Endothelial cell of umbilical vein (primary cell): Measurements from ENCODE around the gene TMEM200B. TPM values are rescaled to one million over a fixed set of nuclear protein-coding genes. Genes with fewer than 3 reads are reported as not detected.

Experiments used
- BruUV-seq: library from RNA; stranded (reverse); fragments of 400-500 nt; replicated peaks from 2 replicates; lab custom pipeline; 2021; lab: Mats Ljungman, UMichigan
- CTCF ChIA-PET: fragments of 300-600, 350-600 bp; sonication (Branson Sonifier 250); formaldehyde crosslinking; loops from one replicate; lab custom pipeline; 2021; ENCODE audit warnings: antibody characterized with exemption, inconsistent platforms; lab: Charles Lee
- POLR2A ChIA-PET: fragments of 300-600, 350-600 bp; sonication (Branson Sonifier 250); formaldehyde crosslinking; loops from one replicate; lab custom pipeline; 2021; ENCODE audit warnings: antibody characterized with exemption, inconsistent platforms; lab: Charles Lee
- DNase-seq: peaks from one replicate; pipeline ENCODE4 v3.0.0-alpha.2; 2011; ENCODE audit warnings: low read depth, low spot score
- FAIRE-seq: peaks from 2 replicates; lab custom pipeline; 2011; peaks lifted over from hg19 to GRCh38; lab: Jason Lieb, UNC
- H2AFZ ChIP-seq: 2 replicates; pipeline ENCODE4 v1.6.0; 2012; ENCODE audit warnings: low read depth, low read length, control low read depth, inconsistent platforms
- H3K27ac ChIP-seq: 2 replicates; pipeline ENCODE4 v1.5.1; 2011; ENCODE audit warnings: low read depth, mild to moderate bottlenecking, control low read depth, low read length, moderate library complexity; ENCODE audit not compliant: insufficient read depth
- H3K27me3 ChIP-seq, 2 experiments: 2 replicates each; pipeline versions ENCODE4 v1.6.0 to v1.6.1; 2011; ENCODE audit warnings: low read length in 2 of 2, mixed read lengths in 1 of 2; ENCODE audit not compliant: control insufficient read depth in 2 of 2, insufficient read depth in 2 of 2
- H3K36me3 ChIP-seq, 2 experiments: 2 replicates in 1 of 2; 3 replicates in 1 of 2; pipeline ENCODE4 v1.5.1; 2011; ENCODE audit warnings: low read length in 2 of 2, mild to moderate bottlenecking in 1 of 2, moderate library complexity in 1 of 2; ENCODE audit not compliant: control insufficient read depth in 2 of 2, insufficient read depth in 2 of 2; ENCODE audit errors: extremely low read depth in 1 of 2
- H3K4me1 ChIP-seq: 3 replicates; pipeline ENCODE4 v1.5.1; 2011; ENCODE audit warnings: mild to moderate bottlenecking, low read length; ENCODE audit not compliant: control insufficient read depth, insufficient read depth; ENCODE audit errors: extremely low read depth
- H3K4me2 ChIP-seq: 2 replicates; pipeline ENCODE4 v1.6.1; 2011; ENCODE audit warnings: low read length, control low read depth, mixed read lengths; ENCODE audit not compliant: insufficient read depth
- H3K4me3 ChIP-seq, 3 experiments: fragments of 200-600 bp in 1 of 3; sonication (generic), shearing (Covaris generic) in 1 of 3; replicated peaks in 1 of 3; 2 replicates each; pipeline ENCODE4 v1.5.1; 2011 to 2016; ENCODE audit warnings: control low read depth in 3 of 3, low read length in 3 of 3, mild to moderate bottlenecking in 2 of 3, inconsistent platforms in 1 of 3, low read depth in 1 of 3, moderate library complexity in 1 of 3; ENCODE audit not compliant: insufficient read depth in 1 of 3
- H3K79me2 ChIP-seq: 2 replicates; pipeline ENCODE4 v1.6.0; 2012; ENCODE audit warnings: low read length, inconsistent platforms; ENCODE audit not compliant: control insufficient read depth, insufficient read depth
- H3K9ac ChIP-seq: replicated peaks from 2 replicates; pipeline ENCODE3; 2011; ENCODE audit warnings: low read length, control low read depth; ENCODE audit not compliant: insufficient read depth; ENCODE audit errors: extremely low read depth
- H3K9me1 ChIP-seq: replicated peaks from 3 replicates; pipeline ENCODE4 v1.6.0; 2011; ENCODE audit warnings: mild to moderate bottlenecking, low read length; ENCODE audit not compliant: control insufficient read depth, insufficient read depth; ENCODE audit errors: extremely low read depth
- H3K9me3 ChIP-seq: replicated peaks from 2 replicates; pipeline ENCODE4 v1.5.1; 2012; ENCODE audit warnings: low read length, inconsistent platforms; ENCODE audit not compliant: control insufficient read depth, insufficient read depth
- H4K20me1 ChIP-seq: replicated peaks from 2 replicates; pipeline ENCODE3; 2011; ENCODE audit warnings: mild to moderate bottlenecking, low read length; ENCODE audit not compliant: control insufficient read depth, insufficient read depth; ENCODE audit errors: extremely low read depth
- EZH2 ChIP-seq: IDR thresholded peaks from 2 replicates; pipeline ENCODE4 v1.6.1; 2012; ENCODE audit warnings: borderline replicate concordance, low read depth, mild to moderate bottlenecking, moderate library complexity, low read length, inconsistent platforms; ENCODE audit not compliant: severe bottlenecking
- GATA2 ChIP-seq: IDR thresholded peaks from 2 replicates; pipeline ENCODE4 v1.7.0; 2011; ENCODE audit warnings: low read depth, mild to moderate bottlenecking, moderate library complexity, mixed read lengths, low read length; ENCODE audit not compliant: insufficient read length, insufficient read depth
- JUN ChIP-seq: IDR thresholded peaks from 2 replicates; pipeline ENCODE4 v1.6.1; 2011; ENCODE audit warnings: borderline replicate concordance, low read depth; ENCODE audit not compliant: insufficient read length, insufficient read depth
- POLR2A ChIP-seq: IDR thresholded peaks from 2 replicates; pipeline ENCODE4 v1.6.1; 2012; ENCODE audit warnings: low read depth, mild to moderate bottlenecking, control low read depth, low read length
- POLR2AphosphoS5 ChIP-seq: IDR thresholded peaks from 2 replicates; pipeline ENCODE4 v1.6.1; 2012; ENCODE audit warnings: low read depth, mild to moderate bottlenecking, control low read depth, low read length, moderate library complexity; ENCODE audit not compliant: insufficient read depth
- dilution Hi-C: fragments of 300-500 bp; cut with MboI; formaldehyde crosslinking; loops from one replicate; pipeline ENCODE4 v1.15.0; 2019; ENCODE audit warnings: low sequenced_read_pairs; ENCODE audit not compliant: extremely low pct_ligation_motif_present
- intact Hi-C: fragments of 100-400 bp; cut with micrococcal nuclease; formaldehyde crosslinking; loops from one replicate; pipeline ENCODE4 v1.10.0; 2022
- polyA plus RNA-seq, 4 experiments: library from polyadenylated mRNA; depleted of rRNA in 3 of 4; stranded (reverse) in 3 of 4; unstranded in 1 of 4; fragments of >200 nt; gene quantifications; 2 replicates each; pipeline versions ENCODE4 v1.2.1 to v1.2.3, GENCODE V29; 2011 to 2012; ENCODE audit warnings: missing spikeins in 1 of 4
- total RNA-seq: library from RNA; stranded (reverse); gene quantifications from 2 replicates; pipeline ENCODE4 v1.2.3, GENCODE V29; 2021
- TF ChIP-seq, protein P1 (sequence below), 2 donors: IDR thresholded peaks; 1 replicate in 1 of 2; 2 replicates in 1 of 2; pipeline ENCODE4 v1.5.1; 2011; ENCODE audit warnings: low read length in 2 of 2, mild to moderate bottlenecking in 2 of 2, moderate library complexity in 2 of 2, control low read depth in 1 of 2, inconsistent platforms in 1 of 2, low read depth in 1 of 2; ENCODE audit not compliant: insufficient read depth in 1 of 2; ENCODE audit errors: extremely low read depth in 1 of 2
- TF ChIP-seq, protein P2 (sequence below): IDR thresholded peaks from 2 replicates; pipeline ENCODE4 v1.6.1; 2011; ENCODE audit not compliant: insufficient read depth, insufficient read length

The TMEM200B gene
- total and polyA plus RNA-seq, 2 donors (not counting 3 experiments of a cell fraction or from before 2014, with no cell fraction given) = 0.72 to 1.6 TPM

DNA sequence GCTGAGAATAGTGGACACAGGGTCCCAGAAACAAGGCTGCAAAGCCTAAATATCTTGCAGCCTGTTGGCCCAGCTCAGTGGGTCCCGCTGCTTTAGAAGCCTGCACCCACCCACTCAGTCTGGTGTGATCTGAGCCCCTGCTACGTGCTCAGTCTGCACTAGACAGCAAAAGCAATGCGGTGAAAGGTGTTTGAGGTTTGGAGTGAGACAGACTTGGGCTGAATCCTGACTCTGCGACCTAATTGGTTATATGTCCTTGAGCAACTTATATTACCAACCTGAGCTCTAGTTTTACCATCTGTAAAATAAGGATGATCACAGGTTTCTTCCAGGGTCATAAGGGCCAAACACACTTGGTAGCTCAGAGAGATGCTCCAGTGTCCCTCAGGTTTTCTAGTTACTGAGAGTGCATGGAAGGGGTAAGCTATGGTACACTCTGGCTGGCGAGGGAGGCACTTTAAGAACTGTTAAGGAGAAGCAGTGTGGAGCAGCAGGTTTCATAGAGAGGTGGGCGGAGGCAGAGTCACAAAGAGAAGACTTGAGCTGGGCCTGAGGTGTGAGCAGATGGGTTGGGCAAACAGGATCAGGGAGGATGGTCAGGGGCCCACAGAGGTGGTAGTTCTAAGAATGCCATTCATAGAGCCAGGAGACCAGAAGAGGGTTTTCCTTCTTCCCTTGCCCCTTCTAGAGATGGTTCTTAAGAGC is 10.1 kb downstream of the TMEM200B start:
- Histone ChIP-seq H3K27ac (no peak overlapping the region), H3K9me1 (no peaks in the 10 kb centered on the region), H3K4me1 (no peaks in the 10 kb centered on the region), H2AFZ (no peak overlapping the region), H3K9ac (no peak overlapping the region), H3K4me2 (no peak overlapping the region), H4K20me1 (no peaks in the 10 kb centered on the region), H3K79me2 (no peaks in the 10 kb centered on the region), H3K27me3 (no peaks in the 10 kb centered on the region), H3K36me3 (peaks cover 0 to 31% of the 10 kb centered on the region in 2 experiments), H3K4me3 (no peak overlapping the region), H3K9me3 (no peaks in the 10 kb centered on the region)
- CTCF ChIA-PET = interaction anchor here (1.0 to 1.4 kb wide), 4 partner anchors 18 to 231 kb away, joined by 3 to 4 read pairs (median 4); no protein-coding TSS in a partner anchor
- intact Hi-C loops (no loop called here), dilution Hi-C loops (no loop called here)
- no peak for DNase-seq
- FAIRE-seq = no peak
- TF ChIP-seq POLR2AphosphoS5 (no peak), EZH2 (no peak), JUN (no peak), GATA2 (no peak), POLR2A (no peak)
- TF ChIP-seq, protein P1, sequence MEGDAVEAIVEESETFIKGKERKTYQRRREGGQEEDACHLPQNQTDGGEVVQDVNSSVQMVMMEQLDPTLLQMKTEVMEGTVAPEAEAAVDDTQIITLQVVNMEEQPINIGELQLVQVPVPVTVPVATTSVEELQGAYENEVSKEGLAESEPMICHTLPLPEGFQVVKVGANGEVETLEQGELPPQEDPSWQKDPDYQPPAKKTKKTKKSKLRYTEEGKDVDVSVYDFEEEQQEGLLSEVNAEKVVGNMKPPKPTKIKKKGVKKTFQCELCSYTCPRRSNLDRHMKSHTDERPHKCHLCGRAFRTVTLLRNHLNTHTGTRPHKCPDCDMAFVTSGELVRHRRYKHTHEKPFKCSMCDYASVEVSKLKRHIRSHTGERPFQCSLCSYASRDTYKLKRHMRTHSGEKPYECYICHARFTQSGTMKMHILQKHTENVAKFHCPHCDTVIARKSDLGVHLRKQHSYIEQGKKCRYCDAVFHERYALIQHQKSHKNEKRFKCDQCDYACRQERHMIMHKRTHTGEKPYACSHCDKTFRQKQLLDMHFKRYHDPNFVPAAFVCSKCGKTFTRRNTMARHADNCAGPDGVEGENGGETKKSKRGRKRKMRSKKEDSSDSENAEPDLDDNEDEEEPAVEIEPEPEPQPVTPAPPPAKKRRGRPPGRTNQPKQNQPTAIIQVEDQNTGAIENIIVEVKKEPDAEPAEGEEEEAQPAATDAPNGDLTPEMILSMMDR (IDR thresholded peaks at IDR 0.05; ENCODE audit: extremely low read depth in 1 of 2, insufficient read depth in 1 of 2, low read depth in 1 of 2, low read length in 2 of 2) = no peak
- TF ChIP-seq, protein P2, sequence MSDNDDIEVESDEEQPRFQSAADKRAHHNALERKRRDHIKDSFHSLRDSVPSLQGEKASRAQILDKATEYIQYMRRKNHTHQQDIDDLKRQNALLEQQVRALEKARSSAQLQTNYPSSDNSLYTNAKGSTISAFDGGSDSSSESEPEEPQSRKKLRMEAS = no peak
- POLR2A ChIA-PET = no interaction called here
- no TSS peak for BruUV-seq
